HG03457 (cell line): ENCODE measurements around the gene FER.
A peak's percentile ranks its signal among the peaks of the same experiment; 100 is the strongest.
"Not testable (repeated sequence)": the region's sequence is repeated elsewhere in the genome, so short reads cannot be mapped to it uniquely, and the experiment has no call there.

ENCODE experiments used
- ATAC-seq: cut with Tn5 transposase; IDR thresholded peaks from one replicate; pipeline ENCODE4 v1.9.1; 2021; ENCODE audit warnings: moderate number of reproducible peaks; ENCODE audit not compliant: unreplicated experiment

FER gene

DNA sequence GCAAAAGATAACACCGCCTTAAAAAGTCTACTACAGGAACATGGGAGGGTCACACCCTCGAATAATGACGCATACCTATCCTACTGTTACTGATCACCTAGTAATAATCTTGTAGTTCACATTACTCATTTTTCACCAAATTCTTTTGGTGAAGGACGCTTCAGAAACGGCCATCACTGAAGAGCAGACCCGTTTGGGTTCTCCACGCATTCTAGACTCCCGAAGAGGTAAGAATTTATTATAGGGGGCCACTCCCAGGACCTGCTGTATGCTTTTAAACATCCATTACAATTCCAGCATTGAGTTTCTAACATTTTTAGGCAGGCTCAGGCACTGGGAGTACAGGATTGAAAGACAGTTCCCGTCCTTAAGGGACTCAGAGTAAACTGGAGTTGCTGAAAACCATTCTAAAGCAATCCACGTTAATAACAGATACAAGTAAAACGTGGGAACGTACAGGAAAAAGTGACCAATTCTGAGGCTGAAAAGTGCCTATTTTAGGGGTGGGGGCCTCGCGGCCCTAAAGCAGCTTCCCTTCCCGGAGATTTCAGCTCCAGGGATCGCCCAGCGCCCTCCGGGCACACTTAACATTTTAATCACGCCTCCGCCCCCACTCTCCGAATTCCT is at the start of gene FER:
Gene FER (plus strand): TSS at position 124 of the 627 bp plus-strand sequence. CDS start 50,286 bp downstream, outside the sequence.
- peak; percentile 30 for ATAC-seq

DNA sequence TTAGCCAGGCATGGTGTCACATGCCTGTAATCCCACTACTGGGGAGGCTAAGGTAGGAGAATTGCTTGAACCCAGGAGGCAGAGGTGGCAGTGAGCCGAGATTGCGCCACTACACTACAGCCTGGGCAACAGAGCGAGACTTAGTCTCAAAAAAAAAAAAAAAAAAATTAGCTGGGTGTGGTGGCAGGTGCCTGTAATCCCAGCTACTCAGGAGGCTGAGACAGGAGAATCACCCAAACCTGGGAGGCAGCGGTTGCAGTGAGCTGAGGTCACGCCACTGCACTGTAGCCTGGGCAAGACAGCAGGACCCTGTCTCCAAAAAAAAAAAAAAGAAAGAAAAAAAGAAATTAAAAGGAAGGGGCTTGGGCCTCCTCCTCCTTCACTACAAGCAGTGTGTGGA is 47.3 kb upstream of the FER start:
- ATAC-seq: not testable (repeated sequence)

DNA sequence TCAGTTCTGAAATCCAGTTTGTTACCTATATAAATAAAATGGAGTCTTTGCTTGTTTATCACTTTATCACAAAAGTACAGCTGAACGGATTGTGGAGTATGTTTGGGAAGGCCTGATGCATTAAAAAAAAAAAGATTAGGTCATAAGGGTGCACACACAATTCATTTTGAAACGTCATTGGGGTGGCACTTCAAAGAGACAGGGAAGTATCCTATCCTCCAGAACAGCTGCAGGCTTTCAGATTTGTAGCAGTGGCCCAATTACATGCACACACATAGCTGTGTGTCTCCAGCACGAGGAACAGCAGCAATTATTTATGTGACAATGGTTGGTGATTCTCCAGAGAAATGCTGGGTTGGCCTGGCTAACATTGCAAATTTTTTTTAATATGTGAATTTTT is 46.8 kb upstream of the FER start:
- ATAC-seq: no peak

DNA sequence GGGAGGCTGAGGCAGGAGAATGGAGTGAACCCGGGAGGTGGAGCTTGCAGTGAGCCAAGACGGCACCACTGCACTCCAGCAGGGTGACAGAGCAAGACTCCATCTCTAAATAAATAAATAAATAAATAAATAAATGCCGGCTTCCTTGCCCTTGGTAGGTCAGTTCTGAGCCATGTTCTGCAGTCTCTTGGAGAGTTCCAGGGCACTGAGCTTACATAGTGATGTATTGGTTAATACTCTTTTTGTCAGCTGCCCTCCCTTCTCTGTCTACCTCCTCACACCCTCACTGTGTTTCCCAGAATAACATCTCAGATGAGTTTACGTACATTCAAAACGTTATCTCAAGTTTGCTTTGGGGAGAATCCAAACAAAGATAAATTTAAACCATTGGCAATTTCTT is 45.2 kb upstream of the FER start:
- ATAC-seq: no peak

DNA sequence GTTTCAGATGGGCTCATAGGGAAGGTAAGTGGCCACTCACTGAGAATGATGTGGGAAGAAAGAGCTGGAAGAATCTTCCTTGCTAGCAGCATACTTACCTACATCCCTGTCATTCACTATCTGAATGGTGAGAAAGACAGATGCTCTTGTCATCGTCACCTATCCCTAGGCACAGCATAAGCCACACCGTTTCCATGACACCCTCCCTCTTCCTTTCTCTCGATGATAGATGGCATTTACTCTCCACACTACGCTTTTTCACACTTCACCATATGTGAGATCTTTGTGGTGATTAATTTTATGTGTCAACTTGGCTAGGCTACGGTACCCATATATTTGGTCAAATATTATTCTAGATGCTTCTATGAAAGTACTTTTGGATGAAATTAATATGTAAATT is 44.4 kb upstream of the FER start:
- no peak for ATAC-seq

DNA sequence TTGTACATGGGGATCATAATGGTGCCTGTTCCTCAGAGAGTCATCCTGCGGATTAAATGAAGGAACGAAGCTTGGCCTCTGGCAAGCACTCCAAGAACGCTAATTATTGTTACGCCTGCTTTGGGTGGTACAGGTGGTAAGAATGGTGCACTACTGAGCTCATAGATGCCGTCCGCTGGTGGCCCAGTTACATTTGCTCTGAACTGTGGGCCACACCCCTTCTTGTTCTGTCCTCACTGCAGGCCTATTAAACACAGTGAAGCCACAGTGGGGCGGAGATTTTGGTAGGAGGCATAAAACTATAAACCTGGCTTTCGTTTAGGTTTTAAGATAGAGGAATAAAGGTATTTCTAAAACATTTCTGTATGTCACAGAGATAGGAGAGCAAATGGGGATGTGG is 40.6 kb upstream of the FER start:
- no peak for ATAC-seq

DNA sequence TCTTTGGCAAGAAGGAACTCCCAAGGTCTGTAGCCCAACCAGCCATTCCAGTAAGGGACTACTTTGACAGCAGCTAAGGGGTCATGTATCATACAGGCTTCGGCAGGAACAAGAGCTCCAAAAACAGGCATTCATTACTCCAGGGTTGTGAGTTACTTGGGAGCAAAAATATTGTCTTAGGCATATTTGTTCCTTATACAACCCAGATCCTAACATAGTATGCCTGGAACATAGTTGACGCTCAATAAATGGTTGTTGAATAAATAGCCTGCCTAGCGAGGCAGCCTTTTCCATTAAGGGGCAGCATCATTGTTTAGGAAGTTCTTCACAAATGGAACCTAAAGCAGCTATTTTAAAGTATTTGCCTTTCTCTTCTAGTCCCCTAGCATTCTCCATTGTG is 35.8 kb upstream of the FER start:
- ATAC-seq: no peak

DNA sequence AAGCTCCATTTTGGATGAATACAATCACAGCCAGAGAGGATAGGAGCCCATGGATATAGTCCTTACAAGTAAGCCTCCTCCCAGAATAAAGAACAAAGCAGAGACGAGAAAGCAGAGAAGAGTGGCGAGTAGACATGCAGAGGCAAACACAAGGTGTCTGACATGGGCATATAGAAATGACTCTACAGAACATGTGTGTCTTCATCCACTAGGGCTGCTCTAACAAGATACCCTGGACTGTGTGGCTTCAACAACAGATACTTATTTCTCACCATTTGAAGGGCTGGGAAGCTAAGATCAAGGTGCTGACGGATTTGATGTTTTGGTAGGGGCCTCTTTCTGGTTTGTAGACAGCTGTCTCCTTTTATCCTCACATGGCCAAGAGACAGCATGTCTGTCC is 32.3 kb upstream of the FER start:
- no peak for ATAC-seq

DNA sequence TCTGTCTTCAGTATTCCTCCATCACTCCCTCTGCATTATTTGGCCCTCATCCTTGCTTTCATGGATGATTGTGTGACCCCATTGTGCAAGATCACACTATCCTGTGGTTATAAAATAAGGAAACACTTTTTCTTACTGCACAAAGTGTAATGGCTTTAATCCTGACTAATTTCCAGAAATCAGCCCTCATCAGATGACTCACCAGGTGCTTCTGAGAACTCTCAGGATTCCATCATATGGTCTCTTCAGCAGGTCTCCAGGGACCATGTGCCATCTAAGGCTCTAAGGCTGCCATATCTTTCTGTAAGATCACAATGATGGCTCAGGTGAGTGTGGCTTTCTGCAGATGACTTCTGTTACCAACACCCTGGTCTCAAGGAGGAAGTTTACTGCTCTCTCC is 27.3 kb upstream of the FER start:
- ATAC-seq: peak; percentile 96

DNA sequence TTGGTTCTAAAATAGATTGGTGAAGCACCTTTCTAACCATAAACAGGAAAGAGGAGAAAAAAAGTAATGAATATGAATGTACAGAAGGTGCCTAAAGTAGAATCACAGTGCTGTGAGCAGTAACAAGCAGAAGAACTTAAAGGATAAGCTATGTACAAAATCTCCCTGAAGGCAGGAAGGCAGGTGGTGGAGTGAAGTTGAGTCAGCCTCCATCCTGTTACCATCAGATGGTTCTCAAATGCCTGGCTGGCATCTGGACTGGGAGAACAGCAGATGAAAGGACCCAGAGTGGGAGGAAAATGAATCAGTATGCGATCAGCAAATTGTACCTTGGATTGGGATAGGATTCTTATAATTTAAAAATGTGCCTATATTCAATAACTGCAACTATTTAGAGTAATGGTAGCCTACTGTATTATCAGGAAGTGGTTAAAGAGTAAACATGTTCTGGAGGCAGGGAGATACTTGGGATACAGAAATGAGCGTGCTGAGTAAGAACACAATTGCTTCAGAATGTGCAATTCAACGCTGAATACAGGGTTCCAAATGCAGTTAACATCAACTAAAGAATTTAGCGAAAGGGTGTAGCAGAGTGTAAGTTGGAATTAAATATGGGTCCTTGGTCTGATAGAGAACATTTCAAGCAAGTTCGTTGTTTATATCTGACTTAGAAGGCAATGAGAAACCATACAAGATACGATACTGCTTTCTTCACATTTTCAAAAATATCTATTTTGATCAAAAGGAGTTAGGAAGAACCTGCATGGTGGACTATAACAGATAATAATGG is 21.1 kb upstream of the FER start:
- no peak for ATAC-seq

DNA sequence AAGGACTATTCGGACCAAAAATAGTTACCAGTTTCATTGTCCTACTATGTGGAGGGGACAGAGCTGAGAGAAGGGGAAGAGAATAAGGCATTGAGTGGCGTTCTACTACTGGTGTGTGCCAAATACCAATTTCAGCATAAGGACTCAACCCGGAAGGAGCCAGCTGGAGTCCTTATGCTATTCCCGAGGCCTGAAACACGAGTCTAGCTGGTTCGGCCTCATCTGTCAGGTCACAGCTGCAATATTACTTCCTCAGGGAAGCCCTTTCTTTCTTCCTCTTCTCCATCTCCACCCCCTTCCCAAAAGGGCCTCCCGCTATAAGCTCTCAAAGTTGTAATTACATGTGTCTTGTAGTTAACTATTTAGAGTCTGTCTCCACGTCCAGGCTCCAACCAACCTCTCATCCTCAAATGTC is 20.5 kb upstream of the FER start:
- ATAC-seq: no peak

DNA sequence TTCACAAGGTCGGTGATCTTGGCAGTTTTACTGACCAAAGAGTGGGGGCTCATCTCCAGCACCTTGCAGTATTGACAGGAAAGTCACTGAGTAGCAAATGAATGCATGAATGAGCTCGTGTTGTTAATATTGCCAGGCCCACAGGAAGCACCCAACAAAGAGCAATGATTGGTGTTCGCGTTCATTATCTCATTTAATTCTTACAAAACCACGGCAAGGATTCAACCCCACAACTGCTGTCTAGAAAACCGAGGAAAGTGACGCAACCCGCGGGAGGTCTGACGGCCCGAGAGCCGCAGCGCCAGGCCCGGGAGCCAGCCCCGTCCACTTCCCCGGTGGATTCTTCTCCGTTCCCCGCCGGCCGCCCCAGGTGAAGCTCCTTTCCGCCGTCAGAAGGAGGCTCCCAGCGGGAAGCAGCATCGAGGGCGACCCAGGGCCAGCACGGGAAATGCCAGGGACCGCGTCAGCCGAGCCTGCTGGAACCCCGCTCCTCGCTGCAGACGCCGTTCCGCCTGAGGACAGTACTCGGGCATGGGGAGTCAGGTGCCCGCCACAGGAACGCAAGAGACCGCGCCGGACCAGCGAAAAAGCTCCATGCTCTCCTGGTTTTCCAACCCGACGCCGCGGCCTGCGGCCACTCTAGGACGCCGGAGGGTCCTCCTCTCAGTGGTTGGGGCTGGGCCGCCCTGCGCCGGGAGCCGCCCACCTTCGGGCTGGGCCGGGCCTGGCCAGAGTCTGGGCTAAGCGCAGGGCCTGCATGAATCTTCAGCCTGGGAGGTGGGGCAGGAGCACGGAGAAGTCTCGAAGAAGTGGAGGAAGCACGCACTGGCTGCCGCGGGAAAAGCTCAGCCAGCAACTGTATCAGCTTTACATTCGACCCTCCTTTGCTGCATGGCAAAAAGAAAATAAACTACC is 19.8 kb upstream of the FER start:
- ATAC-seq: peak; percentile 60

DNA sequence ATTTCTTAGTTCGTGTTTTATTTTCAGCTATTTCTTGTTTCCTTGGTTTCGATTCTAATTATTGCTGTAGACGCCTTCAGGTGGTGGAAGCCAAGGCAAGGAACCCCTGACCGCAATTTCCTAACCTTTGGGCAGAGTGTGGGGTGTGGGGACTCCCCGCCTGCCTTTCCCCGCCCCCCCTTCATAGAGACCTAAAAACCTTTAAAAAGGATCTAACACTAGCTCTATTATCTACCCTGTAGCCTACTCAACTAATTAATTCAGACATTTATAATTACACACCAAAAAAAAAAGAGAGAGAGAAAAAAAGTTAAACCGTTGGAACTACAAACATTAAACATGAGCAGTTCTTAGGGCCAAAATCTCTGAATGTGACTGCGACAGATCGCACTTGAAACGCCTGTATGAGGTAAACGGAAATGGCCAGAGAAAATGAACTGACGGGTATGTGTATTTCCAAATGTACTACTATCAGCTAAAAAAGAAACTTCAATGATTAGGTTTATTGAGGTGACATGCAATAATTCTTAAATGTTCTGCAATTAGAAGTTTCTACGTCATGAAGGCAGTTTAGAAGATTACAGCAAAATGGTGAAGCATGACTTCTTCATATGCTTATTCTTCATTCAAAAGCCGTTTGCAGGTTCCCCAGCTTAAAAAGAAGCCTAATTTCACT is 19.0 kb upstream of the FER start:
- peak; percentile 36 for ATAC-seq

DNA sequence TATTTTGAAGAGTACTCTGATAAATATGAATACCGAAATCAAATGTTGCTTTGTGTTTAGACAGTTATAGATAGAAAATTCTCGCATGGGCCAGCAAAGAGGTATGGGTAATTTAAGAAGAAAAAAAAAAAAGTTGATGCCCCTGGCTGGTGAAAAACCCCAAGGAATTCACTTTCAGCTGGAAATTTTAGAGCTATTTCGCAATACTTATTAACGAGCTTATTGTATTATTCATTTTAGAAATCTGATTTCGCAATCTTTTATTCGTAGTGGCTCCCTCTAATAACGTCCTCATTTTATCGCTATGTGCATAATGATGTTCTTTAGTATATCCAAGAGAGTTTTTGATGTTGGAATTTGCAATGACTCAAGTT is 18.5 kb upstream of the FER start:
- ATAC-seq: no peak

DNA sequence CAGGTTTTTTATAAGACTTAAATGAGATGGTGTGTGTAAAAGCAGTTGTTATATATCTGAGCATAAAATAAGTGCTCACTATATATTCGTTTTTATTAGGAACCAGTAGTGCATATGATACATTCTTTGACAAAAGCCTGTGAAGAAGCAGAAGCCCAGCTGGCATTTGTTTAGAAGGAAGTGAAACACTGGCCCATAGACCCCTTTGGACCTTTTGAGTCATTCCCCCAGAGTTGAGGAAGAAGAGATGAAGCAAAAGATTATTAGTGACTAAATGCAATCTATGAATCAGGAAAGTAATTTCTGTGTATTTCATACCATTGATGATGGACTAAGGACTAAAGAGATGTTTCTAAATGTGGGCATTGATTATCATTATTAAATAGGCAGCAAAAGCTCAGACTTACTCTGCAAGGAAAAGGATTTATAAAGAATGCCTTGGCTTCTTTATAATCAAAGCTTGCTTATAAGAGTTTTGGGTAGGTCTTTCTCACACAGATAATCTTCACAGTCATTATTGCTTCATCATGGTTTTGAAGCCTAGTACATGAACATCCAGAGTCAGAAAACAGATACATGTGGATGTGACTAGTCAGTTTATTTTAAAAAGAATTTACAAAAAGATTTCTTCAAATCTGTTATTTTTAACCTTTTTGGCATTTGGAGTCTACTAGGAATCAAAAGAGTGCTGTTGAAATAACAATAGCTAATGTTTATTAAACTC is 16.9 kb upstream of the FER start:
- peak; percentile 44 for ATAC-seq

DNA sequence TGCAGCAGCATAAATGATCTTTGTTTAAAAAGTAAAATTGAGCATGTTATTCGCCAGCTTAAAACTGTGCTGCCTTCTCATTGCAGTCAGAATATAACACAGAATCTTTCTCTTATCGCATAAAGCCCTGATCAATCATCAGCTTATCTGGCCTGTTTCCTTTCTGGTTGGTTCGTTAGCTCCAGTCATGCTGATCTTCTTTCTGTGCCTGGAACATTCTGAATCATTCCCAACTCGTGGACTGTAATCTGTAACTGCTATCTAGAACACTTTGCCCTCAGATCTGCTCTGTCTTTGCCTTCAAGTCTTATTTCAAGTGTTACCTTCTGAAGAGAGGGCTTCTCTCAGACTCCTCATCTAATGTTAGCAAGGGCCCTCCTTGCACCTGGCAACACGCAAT is 11.9 kb upstream of the FER start:
- no peak for ATAC-seq

DNA sequence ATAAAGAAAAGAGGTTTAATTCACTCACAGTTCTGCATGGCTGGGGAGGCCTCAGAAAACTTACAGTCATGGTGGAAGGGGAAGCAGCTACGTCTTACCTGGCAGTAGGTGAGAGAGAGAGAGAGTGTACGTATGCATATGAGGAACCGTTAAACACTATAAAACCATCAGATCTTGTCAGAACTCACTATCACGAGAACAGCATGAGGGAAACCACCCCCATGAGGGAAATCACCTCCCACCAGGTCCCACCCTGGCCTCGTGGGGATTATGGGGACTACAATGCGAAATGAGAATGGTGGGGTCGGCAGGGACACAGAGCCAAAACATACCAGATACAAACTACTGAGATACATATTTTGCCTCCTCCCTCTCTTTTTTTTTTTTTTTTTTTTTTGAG is 10.8 kb upstream of the FER start:
- no peak for ATAC-seq

DNA sequence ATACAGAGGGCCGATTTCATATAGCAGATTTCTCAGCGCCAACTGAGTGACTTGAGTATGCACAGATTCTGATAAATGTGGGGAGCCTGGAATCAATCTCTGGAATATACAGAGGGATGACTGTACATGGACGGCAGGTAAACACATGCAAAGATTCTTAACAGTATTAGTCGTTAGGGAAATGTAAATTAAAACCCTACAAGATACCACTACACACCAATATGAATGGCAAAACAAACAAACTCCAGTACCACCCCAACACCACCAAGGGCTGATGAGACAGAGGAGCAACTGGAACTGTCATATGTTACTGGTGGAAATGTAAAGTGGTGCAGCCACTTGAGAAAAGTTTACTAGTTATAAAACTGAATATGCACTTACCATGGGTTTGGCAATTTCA is 8.3 kb upstream of the FER start:
- ATAC-seq: no peak

DNA sequence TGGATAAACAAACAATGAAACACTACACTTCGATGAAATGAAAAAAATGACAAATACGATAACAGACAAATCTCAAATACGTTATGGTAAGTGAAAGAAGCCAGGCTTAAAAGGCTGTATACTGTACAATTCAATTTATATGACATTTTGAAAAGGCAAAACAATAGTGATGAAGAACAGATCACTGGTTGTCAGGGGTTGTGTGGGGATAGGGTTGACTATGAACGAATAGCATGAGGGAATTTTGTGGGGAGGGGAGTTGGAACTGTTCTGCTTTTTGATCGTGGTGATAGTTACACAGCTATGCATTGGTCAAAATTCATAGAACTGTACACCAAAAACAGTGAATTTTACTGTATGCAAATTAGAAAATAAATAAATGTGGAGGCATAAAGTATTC is 7.8 kb upstream of the FER start:
- no peak for ATAC-seq

DNA sequence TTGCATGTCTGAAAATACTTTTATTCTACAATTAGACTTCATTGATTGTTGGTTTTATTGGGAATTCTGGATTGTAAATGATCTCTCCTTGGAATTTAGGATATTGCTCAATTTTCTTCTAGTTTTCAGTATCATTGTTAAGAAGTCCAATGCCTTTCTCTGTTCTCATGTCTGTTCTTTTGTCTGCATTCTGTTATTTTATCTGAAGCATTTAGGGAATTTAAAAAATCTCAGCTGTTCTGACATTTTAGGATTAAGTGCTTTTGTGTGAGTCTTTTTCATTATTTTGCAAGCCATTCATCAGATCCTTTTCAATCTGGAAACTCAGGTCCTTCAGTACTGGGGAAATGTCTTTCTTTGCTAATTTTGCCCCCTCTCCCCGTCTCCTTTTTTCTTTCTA is 4.4 kb upstream of the FER start:
- ATAC-seq: no peak

DNA sequence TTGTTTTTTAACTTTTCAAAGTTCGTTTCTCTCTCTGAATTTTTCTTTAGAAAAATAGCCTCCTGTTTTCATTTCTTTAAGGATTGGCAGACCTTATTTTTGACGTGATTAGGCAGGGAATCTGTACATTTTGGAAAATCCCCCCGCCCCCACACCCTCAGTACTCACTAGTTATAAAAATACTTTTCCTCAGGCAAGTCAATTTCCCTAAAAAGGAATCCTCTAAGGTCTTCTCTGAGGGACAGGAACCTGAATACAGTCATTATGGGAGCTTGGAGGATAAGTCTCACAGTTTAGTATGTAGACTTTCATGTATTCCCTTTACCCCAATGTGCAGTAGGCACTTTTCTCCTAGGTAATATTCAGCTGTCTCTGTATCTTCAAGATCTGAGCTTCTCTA is 3.9 kb upstream of the FER start:
- no peak for ATAC-seq
